ENCODE measurements around the gene TRIM9. TPM values are rescaled to one million over a fixed set of nuclear protein-coding genes. Genes with fewer than 3 reads are reported as not detected.

TRIM9 gene
- total and polyA plus RNA-seq, 9 of the 15 experiments (the other 6 are each of a cell fraction or from before 2014, with no cell fraction given): 0.03 to 0.15 (median 0.04) TPM; not detected in 4

DNA sequence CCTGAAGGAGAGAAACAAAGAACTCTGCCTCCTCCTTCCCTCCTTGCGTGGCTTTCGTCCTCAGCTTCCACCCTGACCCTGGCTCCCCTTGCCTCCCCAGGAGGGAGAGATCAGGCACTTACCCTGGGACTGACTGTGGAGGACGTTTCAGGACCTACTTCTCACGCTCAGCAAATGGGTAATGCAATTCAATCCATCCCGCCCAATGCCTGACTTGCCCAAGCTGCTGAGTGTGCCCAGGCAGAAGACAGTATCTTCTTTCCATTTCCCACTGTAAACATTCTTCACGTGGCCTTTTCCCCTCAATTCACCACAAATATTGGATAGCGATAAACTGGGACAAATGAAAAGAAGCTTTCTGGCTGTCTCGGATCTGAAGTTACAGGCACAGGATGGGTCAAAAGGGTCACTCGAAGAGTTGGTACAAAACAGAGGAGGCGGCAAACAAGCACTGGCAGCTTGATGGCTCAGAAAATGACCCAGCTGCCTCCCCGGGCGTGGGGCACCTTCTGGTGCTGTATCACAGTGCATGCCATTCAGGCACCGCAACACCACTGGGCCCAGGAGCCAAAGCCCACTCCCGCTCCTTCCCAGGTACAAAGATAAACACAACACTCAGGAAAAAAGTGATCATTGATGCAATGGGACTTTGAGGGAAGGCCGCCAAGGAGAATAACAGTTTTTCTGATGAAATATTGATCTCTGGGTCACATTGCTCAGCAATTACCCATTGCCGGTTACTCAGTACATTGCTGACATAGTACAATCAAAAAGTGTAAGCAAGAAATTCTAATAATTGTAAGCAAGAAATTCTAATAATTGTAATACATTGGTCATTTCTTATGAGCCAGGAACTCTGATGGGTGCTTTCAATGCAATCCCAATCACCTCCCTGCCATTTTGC, 65.8 kb downstream of the TRIM9 start:
- in situ Hi-C loops (cut with MboI) (no loop called here), intact Hi-C loops (cut with micrococcal nuclease) (no loop called here)
- Histone ChIP-seq H3K4me3 (no peak overlapping the region), H2AFZ (ENCODE audit: low read depth, low read length) (no peak overlapping the region), H4K20me1 (replicated peaks; ENCODE audit: control insufficient read depth, insufficient read depth, low read length) (no peaks in the 10 kb centered on the region), H3K9me3 (replicated peaks; ENCODE audit: control insufficient read depth, insufficient read depth, low read depth, low read length) (no peaks in the 10 kb centered on the region), H3K9ac (ENCODE audit: insufficient read depth in 1 of 2, low read depth in 2 of 2, low read length in 2 of 2) (no peak overlapping the region), H3K9me1 (ENCODE audit: control insufficient read depth, insufficient read depth, low read length) (no peaks in the 10 kb centered on the region), H3K4me2 (ENCODE audit: insufficient read depth, low read length) (no peak overlapping the region), H3K36me3 (ENCODE audit: control insufficient read depth, insufficient read depth, low read length) (no peaks in the 10 kb centered on the region), H3K27ac (ENCODE audit: extremely low read depth, low read depth, low read length) (no peak overlapping the region), H3K27me3 (ENCODE audit: control insufficient read depth in 2 of 2, insufficient read depth in 2 of 2, low read length in 2 of 2) (peaks cover 0 to 8% of the 10 kb centered on the region in 2 experiments; a peak in 2 of 5 replicates), H3K4me1 (replicated peaks in 1 of 2; ENCODE audit: control insufficient read depth in 2 of 2, insufficient read depth in 2 of 2, low read length in 2 of 2) (no peaks in the 10 kb centered on the region), H3K79me2 (ENCODE audit: control insufficient read depth, insufficient read depth, low read length) (no peaks in the 10 kb centered on the region)
- ChIA-PET CTCF (ENCODE audit: low intra/inter-chr PET ratio) (no interaction called here), POLR2A (no interaction called here)
- ATAC-seq (no peak), DNase-seq (ENCODE audit: extremely low read depth in 1 of 4, low spot score in 3 of 4) (no peak), FAIRE-seq (no peak)
- 1% methylated on average over 13 of the region's 16 CpGs for WGBS (ENCODE audit: insufficient coverage, low coverage, missing lambda C conversion rate)
- TF ChIP-seq KLF1 (tag; IDR thresholded peaks at IDR 0.05) (no peak), MTF1 (CRISPR knock-in tag; IDR thresholded peaks at IDR 0.05; ENCODE audit: borderline replicate concordance) (no peak), SIN3B (IDR thresholded peaks at IDR 0.05; ENCODE audit: low read depth) (no peak), RAD21 (CRISPR knock-in tag; conservative IDR thresholded peaks at IDR 0.05 in 1 of 2, IDR thresholded peaks at IDR 0.05 in 1 of 2) (no peak), PYGO2 (tag; IDR thresholded peaks at IDR 0.05) (no peak), MYNN (IDR thresholded peaks at IDR 0.05) (no peak), MYNN (CRISPR knock-in tag; IDR thresholded peaks at IDR 0.05) (no peak), PATZ1 (CRISPR knock-in tag; IDR thresholded peaks at IDR 0.05; ENCODE audit: borderline replicate concordance) (no peak), POLR2AphosphoS5 (IDR thresholded peaks at IDR 0.05; ENCODE audit: control insufficient read depth, insufficient read depth, low read depth, low read length) (no peak), ZKSCAN1 (IDR thresholded peaks at IDR 0.05; ENCODE audit: low read depth, low read length) (no peak), GTF2A2 (tag; IDR thresholded peaks at IDR 0.05) (no peak), CHD1 (IDR thresholded peaks at IDR 0.05; ENCODE audit: low read length) (no peak), NRF1 (conservative IDR thresholded peaks at IDR 0.05 in 1 of 2, IDR thresholded peaks at IDR 0.05 in 1 of 2) (no peak), ZNF717 (CRISPR knock-in tag; IDR thresholded peaks at IDR 0.05) (no peak), SMAD1 (IDR thresholded peaks at IDR 0.05; ENCODE audit: low read depth, low read length, partially characterized antibody) (no peak)
- TF ChIP-seq, protein P1, sequence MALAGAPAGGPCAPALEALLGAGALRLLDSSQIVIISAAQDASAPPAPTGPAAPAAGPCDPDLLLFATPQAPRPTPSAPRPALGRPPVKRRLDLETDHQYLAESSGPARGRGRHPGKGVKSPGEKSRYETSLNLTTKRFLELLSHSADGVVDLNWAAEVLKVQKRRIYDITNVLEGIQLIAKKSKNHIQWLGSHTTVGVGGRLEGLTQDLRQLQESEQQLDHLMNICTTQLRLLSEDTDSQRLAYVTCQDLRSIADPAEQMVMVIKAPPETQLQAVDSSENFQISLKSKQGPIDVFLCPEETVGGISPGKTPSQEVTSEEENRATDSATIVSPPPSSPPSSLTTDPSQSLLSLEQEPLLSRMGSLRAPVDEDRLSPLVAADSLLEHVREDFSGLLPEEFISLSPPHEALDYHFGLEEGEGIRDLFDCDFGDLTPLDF (CRISPR knock-in tag; IDR thresholded peaks at IDR 0.05): no peak
- no TSS peak for BruUV-seq (replicated peaks)

Measured in K562 (cell line).